GM23338 (cell line): ENCODE results near the gene TFPI2. TPM values are rescaled to one million over a fixed set of nuclear protein-coding genes. Genes with fewer than 3 reads are reported as not detected.

Experiments
- ATAC-seq: fragments of 200-7000 bp; cut with Tn5 transposase; 3 replicates; pipeline ENCODE4 v1.9.1; 2020
- DNase-seq: peaks from one replicate; pipeline ENCODE4 v3.0.0-alpha.2; 2015; ENCODE audit warnings: low spot score
- H2AFZ ChIP-seq: fragments of 200-600 bp; sonication (generic); 2 replicates; pipeline ENCODE4 v1.8.0; 2016; ENCODE audit warnings: antibody characterized with exemption, mild to moderate bottlenecking, moderate library complexity
- H3F3A ChIP-seq: fragments of 200-600 bp; sonication (generic); replicated peaks from 2 replicates; pipeline ENCODE4 v1.8.0; 2017; ENCODE audit warnings: antibody characterized with exemption, mixed run types, low read depth
- H3K27ac ChIP-seq: fragments of 200-600 bp; sonication (generic); 2 replicates; pipeline ENCODE4 v1.6.1; 2016; ENCODE audit warnings: low read depth
- H3K27me3 ChIP-seq: fragments of 200-600 bp; sonication (generic); 2 replicates; pipeline ENCODE4 v1.8.0; 2016; ENCODE audit warnings: mild to moderate bottlenecking, mixed run types, moderate library complexity; ENCODE audit not compliant: insufficient read depth
- H3K36me3 ChIP-seq: fragments of 200-600 bp; sonication (generic); 2 replicates; pipeline ENCODE4 v1.8.0; 2016; ENCODE audit warnings: mild to moderate bottlenecking; ENCODE audit not compliant: insufficient read depth
- H3K4me1 ChIP-seq: fragments of 200-600 bp; sonication (generic); 2 replicates; pipeline ENCODE4 v1.8.0; 2016; ENCODE audit warnings: mild to moderate bottlenecking, moderate library complexity; ENCODE audit not compliant: insufficient read depth
- H3K4me2 ChIP-seq: fragments of 200-600 bp; sonication (generic); 2 replicates; pipeline ENCODE4 v1.7.1; 2017; ENCODE audit warnings: mixed run types
- H3K4me3 ChIP-seq: fragments of 200-600 bp; sonication (generic); 2 replicates; pipeline ENCODE4 v1.6.1; 2016; ENCODE audit warnings: mixed run types
- H3K79me2 ChIP-seq: fragments of 200-600 bp; sonication (generic); replicated peaks from 2 replicates; pipeline ENCODE4 v1.8.0; 2017; ENCODE audit warnings: mild to moderate bottlenecking; ENCODE audit not compliant: insufficient read depth
- H3K9me2 ChIP-seq: fragments of 200-600 bp; sonication (generic); 2 replicates; pipeline ENCODE4 v1.8.0; 2017; ENCODE audit not compliant: insufficient read depth
- H4K20me1 ChIP-seq: fragments of 200-600 bp; sonication (generic); replicated peaks from 2 replicates; pipeline ENCODE4 v1.8.0; 2017; ENCODE audit warnings: mild to moderate bottlenecking; ENCODE audit not compliant: insufficient read depth
- H3K27ac Mint-ChIP-seq: 2 replicates; pipeline ENCODE4 v1.8.0; 2020; ENCODE audit warnings: inconsistent platforms, mild to moderate bottlenecking, moderate library complexity, mixed read lengths
- H3K27me3 Mint-ChIP-seq: 3 replicates; pipeline ENCODE4 v1.8.0; 2022; ENCODE audit warnings: low read depth, mild to moderate bottlenecking, moderate library complexity, mixed read lengths, inconsistent platforms; ENCODE audit not compliant: insufficient read depth, poor library complexity
- H3K36me3 Mint-ChIP-seq: 3 replicates; pipeline ENCODE4 v1.8.0; 2021; ENCODE audit warnings: low read depth, mild to moderate bottlenecking, inconsistent platforms, moderate library complexity, mixed read lengths
- H3K4me1 Mint-ChIP-seq: 3 replicates; pipeline ENCODE4 v1.8.0; 2020; ENCODE audit warnings: mild to moderate bottlenecking, inconsistent platforms, mixed read lengths
- H3K4me3 Mint-ChIP-seq: 3 replicates; pipeline ENCODE4 v1.8.0; 2021; ENCODE audit warnings: moderate library complexity, mild to moderate bottlenecking, inconsistent platforms, mixed read lengths
- H3K9me3 Mint-ChIP-seq: 3 replicates; pipeline ENCODE4 v1.8.0; 2020; ENCODE audit warnings: moderate library complexity, mild to moderate bottlenecking, inconsistent platforms, mixed read lengths
- CREB1 ChIP-seq: fragments of 250-450 bp; sonication (Bioruptor Pico); IDR thresholded peaks from 2 replicates; pipeline ENCODE4 v1.5.0; 2020; ENCODE audit warnings: low read depth, mild to moderate bottlenecking, moderate library complexity
- CTCF ChIP-seq, 2 experiments: fragments of 200-600 bp in 1 of 2; sonication (generic) in 1 of 2; conservative IDR thresholded peaks; 2 replicates each; pipeline versions ENCODE4 v1.5.1 to v1.6.1; 2016 to 2017; ENCODE audit warnings: antibody characterized with exemption in 2 of 2, low read depth in 2 of 2, mild to moderate bottlenecking in 2 of 2, moderate library complexity in 1 of 2
- ETS1 ChIP-seq: IDR thresholded peaks from 2 replicates; pipeline ENCODE4 v1.6.1; 2016; ENCODE audit warnings: antibody characterized with exemption
- EZH2 ChIP-seq: fragments of 200-600 bp; sonication (generic); IDR thresholded peaks from one replicate; pipeline ENCODE4 v1.8.0; 2017; ENCODE audit warnings: antibody characterized with exemption, mild to moderate bottlenecking, low read depth; ENCODE audit not compliant: unreplicated experiment
- JUNB ChIP-seq: IDR thresholded peaks from one replicate; pipeline ENCODE4 v1.6.1; 2016; ENCODE audit warnings: antibody characterized with exemption; ENCODE audit not compliant: unreplicated experiment
- NANOG ChIP-seq: IDR thresholded peaks from 2 replicates; pipeline ENCODE4 v1.6.1; 2016; ENCODE audit warnings: antibody characterized with exemption, borderline replicate concordance
- POLR2AphosphoS5 ChIP-seq: IDR thresholded peaks from 2 replicates; pipeline ENCODE4 v1.6.1; 2016; ENCODE audit warnings: antibody characterized with exemption, low read depth
- REST ChIP-seq: IDR thresholded peaks from one replicate; pipeline ENCODE4 v1.6.1; 2018; ENCODE audit warnings: antibody characterized with exemption; ENCODE audit not compliant: unreplicated experiment
- ZNF114 ChIP-seq: fragments of 250-450 bp; sonication (Bioruptor Pico); IDR thresholded peaks from 2 replicates; pipeline ENCODE4 v1.5.0; 2020; ENCODE audit warnings: mild to moderate bottlenecking, moderate library complexity
- ZNF331 ChIP-seq: fragments of 250-450 bp; sonication (Bioruptor Pico); IDR thresholded peaks from 2 replicates; pipeline ENCODE4 v1.5.0; 2020; ENCODE audit warnings: low read depth, mild to moderate bottlenecking, moderate library complexity
- polyA plus RNA-seq: library from polyadenylated mRNA; unstranded; fragments of >200 nt; fragmentation: Nextera tagmentation; extraction: Ambion mirVana; gene quantifications from 2 replicates; pipeline ENCODE4 v1.2.1, GENCODE V29; 2016
- total RNA-seq: library from RNA; depleted of rRNA; stranded (reverse); fragments of >200 nt; shearing (Covaris generic); gene quantifications from 2 replicates; pipeline ENCODE4 v1.2.3, GENCODE V29; 2014
- TF ChIP-seq, protein P1 (sequence below): fragments of 250-450 bp; sonication (Bioruptor Pico); IDR thresholded peaks from 2 replicates; pipeline ENCODE4 v1.5.0; 2020; ENCODE audit warnings: mild to moderate bottlenecking, moderate library complexity

Gene TFPI2
- total and polyA plus RNA-seq, 2 experiments from 2014 or later, result 13.3 to 18.1 TPM

GRCh38 chr7:93889261-93889660 lies 1.3 kb downstream of the TFPI2 start:
- Histone ChIP-seq H3K4me3 (peak overlapping the region; percentile 93), H2AFZ (no peak overlapping the region), H3K4me2 (peak overlapping the region; percentile 92), H3K9me2 (no peaks in the 10 kb centered on the region), H3K36me3 (no peaks in the 10 kb centered on the region), H3K79me2 (no peaks in the 10 kb centered on the region), H3K4me1 (no peaks in the 10 kb centered on the region; the same call in 1 of the 2 replicates), H3K27ac (no peak overlapping the region), H3K27me3 (peaks cover 29% of the 10 kb centered on the region), H4K20me1 (no peaks in the 10 kb centered on the region), H3F3A (no peaks in the 10 kb centered on the region)
- H3K4me3 Mint-ChIP-seq, result peak overlapping the region; percentile 93
- H3K4me1 Mint-ChIP-seq, result peaks cover 2% of the 10 kb centered on the region; the same call in 1 of the 3 replicates
- ATAC-seq (no peak), DNase-seq (no peak)
- TF ChIP-seq ZNF331 (no peak), ETS1 (no peak), JUNB (no peak), REST (no peak), CREB1 (no peak), POLR2AphosphoS5 (no peak), EZH2 (no peak), ZNF114 (no peak), NANOG (no peak), CTCF (conservative IDR thresholded peaks at IDR 0.05; ENCODE audit: low read depth in 2 of 2) (no peak)
- TF ChIP-seq, protein P1, sequence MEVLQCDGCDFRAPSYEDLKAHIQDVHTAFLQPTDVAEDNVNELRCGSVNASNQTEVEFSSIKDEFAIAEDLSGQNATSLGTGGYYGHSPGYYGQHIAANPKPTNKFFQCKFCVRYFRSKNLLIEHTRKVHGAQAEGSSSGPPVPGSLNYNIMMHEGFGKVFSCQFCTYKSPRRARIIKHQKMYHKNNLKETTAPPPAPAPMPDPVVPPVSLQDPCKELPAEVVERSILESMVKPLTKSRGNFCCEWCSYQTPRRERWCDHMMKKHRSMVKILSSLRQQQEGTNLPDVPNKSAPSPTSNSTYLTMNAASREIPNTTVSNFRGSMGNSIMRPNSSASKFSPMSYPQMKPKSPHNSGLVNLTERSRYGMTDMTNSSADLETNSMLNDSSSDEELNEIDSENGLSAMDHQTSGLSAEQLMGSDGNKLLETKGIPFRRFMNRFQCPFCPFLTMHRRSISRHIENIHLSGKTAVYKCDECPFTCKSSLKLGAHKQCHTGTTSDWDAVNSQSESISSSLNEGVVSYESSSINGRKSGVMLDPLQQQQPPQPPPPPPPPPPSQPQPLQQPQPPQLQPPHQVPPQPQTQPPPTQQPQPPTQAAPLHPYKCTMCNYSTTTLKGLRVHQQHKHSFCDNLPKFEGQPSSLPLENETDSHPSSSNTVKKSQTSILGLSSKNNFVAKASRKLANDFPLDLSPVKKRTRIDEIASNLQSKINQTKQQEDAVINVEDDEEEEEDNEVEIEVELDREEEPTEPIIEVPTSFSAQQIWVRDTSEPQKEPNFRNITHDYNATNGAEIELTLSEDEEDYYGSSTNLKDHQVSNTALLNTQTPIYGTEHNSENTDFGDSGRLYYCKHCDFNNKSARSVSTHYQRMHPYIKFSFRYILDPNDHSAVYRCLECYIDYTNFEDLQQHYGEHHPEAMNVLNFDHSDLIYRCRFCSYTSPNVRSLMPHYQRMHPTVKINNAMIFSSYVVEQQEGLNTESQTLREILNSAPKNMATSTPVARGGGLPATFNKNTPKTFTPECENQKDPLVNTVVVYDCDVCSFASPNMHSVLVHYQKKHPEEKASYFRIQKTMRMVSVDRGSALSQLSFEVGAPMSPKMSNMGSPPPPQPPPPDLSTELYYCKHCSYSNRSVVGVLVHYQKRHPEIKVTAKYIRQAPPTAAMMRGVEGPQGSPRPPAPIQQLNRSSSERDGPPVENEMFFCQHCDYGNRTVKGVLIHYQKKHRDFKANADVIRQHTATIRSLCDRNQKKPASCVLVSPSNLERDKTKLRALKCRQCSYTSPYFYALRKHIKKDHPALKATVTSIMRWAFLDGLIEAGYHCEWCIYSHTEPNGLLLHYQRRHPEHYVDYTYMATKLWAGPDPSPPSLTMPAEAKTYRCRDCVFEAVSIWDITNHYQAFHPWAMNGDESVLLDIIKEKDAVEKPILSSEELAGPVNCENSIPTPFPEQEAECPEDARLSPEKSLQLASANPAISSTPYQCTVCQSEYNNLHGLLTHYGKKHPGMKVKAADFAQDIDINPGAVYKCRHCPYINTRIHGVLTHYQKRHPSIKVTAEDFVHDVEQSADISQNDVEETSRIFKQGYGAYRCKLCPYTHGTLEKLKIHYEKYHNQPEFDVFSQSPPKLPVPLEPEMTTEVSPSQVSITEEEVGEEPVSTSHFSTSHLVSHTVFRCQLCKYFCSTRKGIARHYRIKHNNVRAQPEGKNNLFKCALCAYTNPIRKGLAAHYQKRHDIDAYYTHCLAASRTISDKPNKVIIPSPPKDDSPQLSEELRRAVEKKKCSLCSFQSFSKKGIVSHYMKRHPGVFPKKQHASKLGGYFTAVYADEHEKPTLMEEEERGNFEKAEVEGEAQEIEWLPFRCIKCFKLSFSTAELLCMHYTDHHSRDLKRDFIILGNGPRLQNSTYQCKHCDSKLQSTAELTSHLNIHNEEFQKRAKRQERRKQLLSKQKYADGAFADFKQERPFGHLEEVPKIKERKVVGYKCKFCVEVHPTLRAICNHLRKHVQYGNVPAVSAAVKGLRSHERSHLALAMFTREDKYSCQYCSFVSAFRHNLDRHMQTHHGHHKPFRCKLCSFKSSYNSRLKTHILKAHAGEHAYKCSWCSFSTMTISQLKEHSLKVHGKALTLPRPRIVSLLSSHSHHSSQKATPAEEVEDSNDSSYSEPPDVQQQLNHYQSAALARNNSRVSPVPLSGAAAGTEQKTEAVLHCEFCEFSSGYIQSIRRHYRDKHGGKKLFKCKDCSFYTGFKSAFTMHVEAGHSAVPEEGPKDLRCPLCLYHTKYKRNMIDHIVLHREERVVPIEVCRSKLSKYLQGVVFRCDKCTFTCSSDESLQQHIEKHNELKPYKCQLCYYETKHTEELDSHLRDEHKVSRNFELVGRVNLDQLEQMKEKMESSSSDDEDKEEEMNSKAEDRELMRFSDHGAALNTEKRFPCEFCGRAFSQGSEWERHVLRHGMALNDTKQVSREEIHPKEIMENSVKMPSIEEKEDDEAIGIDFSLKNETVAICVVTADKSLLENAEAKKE (CRISPR knock-in tag), result no peak
- no peaks in the 10 kb centered on the region for H3K36me3 Mint-ChIP-seq
- no peaks in the 10 kb centered on the region; the same call in 1 of the 3 replicates for H3K9me3 Mint-ChIP-seq
- no peak overlapping the region for H3K27ac Mint-ChIP-seq
- H3K27me3 Mint-ChIP-seq, result peaks cover 7% of the 10 kb centered on the region
